Panc1 (cell line): ENCODE results near the gene ZIC2. TPM values are rescaled to one million over a fixed set of nuclear protein-coding genes. Genes with fewer than 3 reads are reported as not detected.

Experiments
- ATAC-seq: fragments of 200-7000 bp; cut with Tn5 transposase; 2 replicates; pipeline ENCODE4 v1.9.1; 2020; ENCODE audit warnings: mild to moderate bottlenecking, moderate library complexity
- BruUV-seq: library from RNA; stranded (reverse); fragments of 400-500 nt; replicated peaks from 2 replicates; lab custom pipeline; 2021; lab: Mats Ljungman, UMichigan
- CTCF ChIA-PET: fragments of 300-600 bp; sonication (Branson Sonifier 250); formaldehyde crosslinking; loops from one replicate; lab custom pipeline; 2022; ENCODE audit warnings: antibody characterized with exemption; lab: Charles Lee
- POLR2A ChIA-PET: fragments of 300-600 bp; sonication (Branson Sonifier 250); formaldehyde crosslinking; loops from one replicate; lab custom pipeline; 2022; ENCODE audit warnings: antibody characterized with exemption; lab: Charles Lee
- DNase-seq: peaks from one replicate; pipeline ENCODE4 v3.0.0-alpha.2; 2010; ENCODE audit warnings: low read depth, low spot score
- H3K27ac ChIP-seq: 2 replicates; pipeline ENCODE4 v1.5.1; 2011; ENCODE audit warnings: mild to moderate bottlenecking, low read length, inconsistent platforms
- H3K27me3 ChIP-seq: fragments of 200-500 bp; sonication (Bioruptor generic); 2 replicates; pipeline ENCODE4 v1.6.0; 2014; ENCODE audit warnings: low read length, inconsistent platforms; ENCODE audit not compliant: control insufficient read depth, insufficient read depth
- H3K36me3 ChIP-seq: fragments of 200-500 bp; sonication (Bioruptor generic); 2 replicates; pipeline ENCODE4 v1.5.1; 2014; ENCODE audit warnings: inconsistent platforms, mild to moderate bottlenecking, low read length, moderate library complexity; ENCODE audit not compliant: control insufficient read depth, insufficient read depth
- H3K4me1 ChIP-seq: 2 replicates; pipeline ENCODE4 v1.5.1; 2011; ENCODE audit warnings: inconsistent platforms, mild to moderate bottlenecking, low read length, moderate library complexity; ENCODE audit not compliant: control insufficient read depth, insufficient read depth
- H3K4me3 ChIP-seq, 2 experiments: 2 replicates each; pipeline ENCODE4 v1.5.1; 2011 to 2012; ENCODE audit warnings: low read depth in 2 of 2, low read length in 2 of 2, mild to moderate bottlenecking in 2 of 2, inconsistent platforms in 1 of 2, moderate library complexity in 1 of 2
- H3K9me3 ChIP-seq: fragments of 200-500 bp; sonication (Bioruptor generic); 2 replicates; pipeline ENCODE4 v1.5.1; 2014; ENCODE audit warnings: low read depth, mild to moderate bottlenecking, inconsistent platforms, low read length, moderate library complexity; ENCODE audit not compliant: control insufficient read depth, insufficient read depth
- CTCF ChIP-seq: fragments of 450-650 bp; IDR thresholded peaks from 2 replicates; pipeline ENCODE4 v1.5.1; 2017; ENCODE audit warnings: mild to moderate bottlenecking
- POLR2AphosphoS5 ChIP-seq: IDR thresholded peaks from 2 replicates; pipeline ENCODE4 v1.6.1; 2012; ENCODE audit warnings: mild to moderate bottlenecking, low read depth, low read length, moderate library complexity
- REST ChIP-seq, 2 experiments: IDR thresholded peaks; 2 replicates each; pipeline ENCODE4 v1.6.1; 2011 to 2012; ENCODE audit warnings: low read depth in 2 of 2, control low read depth in 1 of 2, low read length in 1 of 2, mild to moderate bottlenecking in 1 of 2, moderate library complexity in 1 of 2; ENCODE audit not compliant: insufficient read depth in 1 of 2
- SIN3A ChIP-seq: IDR thresholded peaks from 2 replicates; pipeline ENCODE4 v1.6.1; 2012; ENCODE audit warnings: low read depth, mild to moderate bottlenecking, low read length, moderate library complexity, borderline replicate concordance; ENCODE audit not compliant: insufficient read depth
- TCF7L2 ChIP-seq: IDR thresholded peaks from 2 replicates; pipeline ENCODE4 v1.6.1; 2011; ENCODE audit warnings: mild to moderate bottlenecking, low read depth, low read length, inconsistent platforms
- in situ Hi-C: cut with HindIII; loops from 2 replicates; pipeline ENCODE4 v1.10.0; 2016; ENCODE audit warnings: low sequenced_read_pairs, low pct_unique_long_range_greater_than_20kb
- intact Hi-C: fragments of 100-400 bp; cut with micrococcal nuclease; formaldehyde crosslinking; loops from one replicate; pipeline ENCODE4 v1.10.0; 2022; ENCODE audit not compliant: unreplicated experiment
- total RNA-seq: library from RNA; stranded (reverse); gene quantifications from one replicate; pipeline ENCODE4 v1.2.1, GENCODE V29; 2021; ENCODE audit not compliant: unreplicated experiment

The ZIC2 gene
- total RNA-seq, 1 experiment from 2014 or later, result 54.5 TPM

GRCh38 chr13:99955747-99956472 lies 25.7 kb upstream of the ZIC2 start:
- no TSS peak for BruUV-seq
- no peaks in the 10 kb centered on the region for H3K9me3 ChIP-seq
- no peak overlapping the region for H3K4me3 ChIP-seq
- intact Hi-C loops, result no loop called here
- CTCF ChIA-PET, result no interaction called here
- no peaks in the 10 kb centered on the region for H3K4me1 ChIP-seq
- no peak for ATAC-seq
- in situ Hi-C loops, result no loop called here
- no peak overlapping the region for H3K27ac ChIP-seq
- no peaks in the 10 kb centered on the region for H3K27me3 ChIP-seq
- POLR2A ChIA-PET, result no interaction called here
- no peak for DNase-seq
- TF ChIP-seq TCF7L2, result no peak
- TF ChIP-seq REST (IDR thresholded peaks at IDR 0.05; ENCODE audit: insufficient read depth in 1 of 2, low read depth in 2 of 2, low read length in 1 of 2), result no peak
- no peak for TF ChIP-seq CTCF
- TF ChIP-seq POLR2AphosphoS5, result no peak
- no peak for TF ChIP-seq SIN3A
- no peaks in the 10 kb centered on the region for H3K36me3 ChIP-seq

- in situ Hi-C loops, result no loop called here
- ChIA-PET POLR2A (interaction anchor here (0.6 kb wide), 1 partner anchor 154 kb away, joined by 5 read pairs; no protein-coding TSS in a partner anchor), CTCF (no interaction called here)
- no TSS peak for BruUV-seq
- peaks cover 6% of the 10 kb centered on the region; the same call in 1 of the 2 replicates for H3K4me1 ChIP-seq
- ATAC-seq, result no peak
- no peak for TF ChIP-seq POLR2AphosphoS5
- no peak for TF ChIP-seq REST (IDR thresholded peaks at IDR 0.05; ENCODE audit: insufficient read depth in 1 of 2, low read depth in 2 of 2, low read length in 1 of 2)
- TF ChIP-seq SIN3A, result no peak
- no peak for TF ChIP-seq CTCF
- no peak for TF ChIP-seq TCF7L2
- H3K9me3 ChIP-seq, result no peaks in the 10 kb centered on the region
- intact Hi-C loops, result no loop called here
- no peak overlapping the region for H3K27ac ChIP-seq
- H3K36me3 ChIP-seq, result no peaks in the 10 kb centered on the region
- H3K27me3 ChIP-seq, result no peaks in the 10 kb centered on the region
- peak overlapping the region in 1 of 2 experiments; percentile 23; a peak in 1 of 4 replicates for H3K4me3 ChIP-seq
- no peak for DNase-seq
These were observed 24.9 kb upstream of the ZIC2 start for GRCh38 chr13:99956473-99957349.
